ENCODE measurements around the gene TEX48.

Gene TEX48

DNA sequence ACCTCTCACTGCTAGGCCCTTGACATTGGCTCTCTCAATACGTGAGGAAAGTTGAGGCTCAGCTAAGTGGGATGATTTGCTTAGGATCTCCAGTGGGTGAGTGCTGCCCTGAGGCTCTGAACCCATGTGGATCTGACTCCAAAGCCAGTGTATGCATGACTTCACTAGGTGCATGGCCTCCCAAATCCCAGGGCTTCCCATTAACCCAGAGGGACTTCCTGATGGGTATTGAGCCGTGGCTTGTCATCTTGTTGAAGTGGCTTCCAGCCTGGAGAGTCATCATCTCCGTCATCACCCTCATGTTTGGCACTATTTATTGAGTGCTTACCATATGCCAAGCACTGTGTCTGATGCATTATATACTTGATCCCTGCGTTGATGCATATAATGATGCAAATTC, 37.3 kb upstream of the TEX48 start:
- no peak overlapping the region for H3K4me3 ChIP-seq (ENCODE audit: extremely low read depth, insufficient read depth, low read length, poor library complexity, severe bottlenecking)
- H3K9me3 ChIP-seq (ENCODE audit: control insufficient read depth, low read length): no peaks in the 10 kb centered on the region
- H3K27ac ChIP-seq (ENCODE audit: low read depth, low read length, severe bottlenecking): no peak overlapping the region
- no peaks in the 10 kb centered on the region for H3K36me3 ChIP-seq (ENCODE audit: control insufficient read depth, insufficient read depth, low read length)
- WGBS, 2 experiments (ENCODE audit: insufficient coverage in 2 of 2): 90 to 100% methylated on average over 3 of the region's 4 CpGs
- no peaks in the 10 kb centered on the region for H3K4me1 ChIP-seq (ENCODE audit: control insufficient read depth, insufficient read depth, low read length, poor library complexity, severe bottlenecking)

GRCh38 chr9:114718801-114719221, 36.8 kb upstream of the TEX48 start:
- Histone ChIP-seq H3K4me1 (ENCODE audit: control insufficient read depth, insufficient read depth, low read length, poor library complexity, severe bottlenecking) (no peaks in the 10 kb centered on the region), H3K36me3 (ENCODE audit: control insufficient read depth, insufficient read depth, low read length) (no peaks in the 10 kb centered on the region), H3K27ac (ENCODE audit: low read depth, low read length, severe bottlenecking) (no peak overlapping the region), H3K9me3 (ENCODE audit: control insufficient read depth, low read length) (no peaks in the 10 kb centered on the region), H3K4me3 (ENCODE audit: extremely low read depth, insufficient read depth, low read length, poor library complexity, severe bottlenecking) (no peak overlapping the region)
- WGBS, 2 experiments (ENCODE audit: insufficient coverage in 2 of 2): 82 to 85% methylated on average over 4 to 8 of the region's 8 CpGs

DNA sequence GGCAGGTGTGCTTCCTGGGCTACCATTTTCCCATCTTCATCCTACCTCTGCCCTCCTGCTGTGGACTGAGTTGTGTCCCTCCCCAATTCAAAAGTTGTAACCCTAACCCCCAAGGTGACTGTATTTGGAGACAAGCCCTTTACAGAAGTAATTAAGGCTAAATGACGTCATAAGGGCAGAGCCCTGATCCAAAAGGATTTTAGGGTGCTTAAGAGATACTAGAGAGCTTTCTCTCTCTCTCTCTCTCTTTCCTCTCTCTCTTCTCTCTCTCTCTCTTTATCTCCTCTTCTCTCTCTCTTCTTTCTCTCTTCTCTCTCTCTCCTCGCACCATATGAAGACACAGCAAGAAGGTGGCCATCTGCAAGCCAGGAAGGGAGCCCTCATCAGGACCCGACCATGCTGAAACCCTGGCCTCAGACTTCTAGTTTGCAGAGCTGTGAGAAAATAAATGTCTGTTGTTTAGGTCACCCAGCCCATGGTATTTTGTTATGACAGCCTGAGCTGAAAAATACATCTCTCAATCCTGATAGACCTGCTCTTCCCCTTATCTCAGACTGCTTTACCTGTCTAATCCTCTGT, 36.0 kb upstream of the TEX48 start:
- Histone ChIP-seq H3K4me1 (ENCODE audit: control insufficient read depth, insufficient read depth, low read length, poor library complexity, severe bottlenecking) (no peaks in the 10 kb centered on the region), H3K27ac (ENCODE audit: low read depth, low read length, severe bottlenecking) (no peak overlapping the region), H3K36me3 (ENCODE audit: control insufficient read depth, insufficient read depth, low read length) (no peaks in the 10 kb centered on the region), H3K4me3 (ENCODE audit: extremely low read depth, insufficient read depth, low read length, poor library complexity, severe bottlenecking) (no peak overlapping the region), H3K9me3 (ENCODE audit: control insufficient read depth, low read length) (no peaks in the 10 kb centered on the region)
- WGBS, 2 experiments (ENCODE audit: insufficient coverage in 2 of 2): 100% methylated on average over 2 of the region's 3 CpGs

- Histone ChIP-seq H3K36me3 (ENCODE audit: control insufficient read depth, insufficient read depth, low read length) (no peaks in the 10 kb centered on the region), H3K27ac (ENCODE audit: low read depth, low read length, severe bottlenecking) (no peak overlapping the region), H3K9me3 (ENCODE audit: control insufficient read depth, low read length) (no peaks in the 10 kb centered on the region), H3K4me3 (ENCODE audit: extremely low read depth, insufficient read depth, low read length, poor library complexity, severe bottlenecking) (no peak overlapping the region), H3K4me1 (ENCODE audit: control insufficient read depth, insufficient read depth, low read length, poor library complexity, severe bottlenecking) (no peaks in the 10 kb centered on the region)
- 89% methylated on average over 1 of the region's 1 CpG; no CpG with 5 or more reads in 1 of the 2 experiments for WGBS, 2 experiments (ENCODE audit: insufficient coverage in 2 of 2)
Measured at GRCh38 chr9:114709636-114710035, 27.6 kb upstream of the TEX48 start.

DNA sequence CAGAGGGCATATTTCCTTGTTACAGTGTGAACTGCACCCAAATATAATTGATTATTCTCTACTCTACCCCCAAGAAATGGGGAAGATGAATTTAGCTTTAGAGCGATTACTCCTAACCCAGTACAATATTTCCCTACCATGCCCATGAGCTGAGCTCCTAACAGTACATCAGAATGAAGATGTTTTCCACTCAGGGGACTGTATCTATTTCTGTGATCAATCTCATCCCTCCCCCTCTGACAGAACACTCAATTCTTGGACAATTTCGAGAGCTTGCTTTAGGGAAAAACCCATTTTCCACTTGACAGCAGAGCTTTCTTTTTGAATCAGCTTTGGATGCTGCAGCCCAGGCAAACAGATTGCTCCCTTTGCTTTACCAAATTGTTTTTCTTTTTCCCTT, 24.7 kb upstream of the TEX48 start:
- Histone ChIP-seq H3K9me3 (ENCODE audit: control insufficient read depth, low read length) (no peaks in the 10 kb centered on the region), H3K4me1 (ENCODE audit: control insufficient read depth, insufficient read depth, low read length, poor library complexity, severe bottlenecking) (no peaks in the 10 kb centered on the region)
- 94% methylated on average over 1 to 2 of the region's 2 CpGs for WGBS, 2 experiments (ENCODE audit: insufficient coverage in 2 of 2)

DNA sequence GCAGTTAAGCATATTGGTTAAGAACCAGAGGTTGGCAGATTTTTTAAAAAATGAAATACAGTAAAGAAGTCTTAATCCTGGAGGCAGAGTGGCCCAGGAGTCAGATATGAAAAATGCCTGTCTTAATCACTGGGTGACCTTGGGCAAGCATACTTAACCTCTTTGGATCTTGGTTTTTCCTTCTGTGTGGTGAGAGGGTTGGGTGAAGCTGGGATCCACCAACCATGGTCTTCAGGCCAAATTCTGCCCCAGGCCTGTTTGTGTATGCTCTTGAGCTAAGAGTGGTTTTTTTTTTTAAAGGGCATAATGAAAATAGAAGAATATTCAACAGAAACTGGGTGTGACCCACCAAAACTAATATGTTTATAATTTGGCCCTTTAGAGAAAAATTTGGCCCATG, 20.0 kb upstream of the TEX48 start:
- H3K9me3 ChIP-seq (ENCODE audit: control insufficient read depth, low read length): peaks cover 4% of the 10 kb centered on the region
- no peak overlapping the region for H3K4me3 ChIP-seq (ENCODE audit: extremely low read depth, insufficient read depth, low read length, poor library complexity, severe bottlenecking)
- no peak overlapping the region for H3K27ac ChIP-seq (ENCODE audit: low read depth, low read length, severe bottlenecking)

More for the DNA sequence above, 24.7 kb upstream of the TEX48 start:
- H3K4me3 ChIP-seq (ENCODE audit: extremely low read depth, insufficient read depth, low read length, poor library complexity, severe bottlenecking): no peak overlapping the region
- H3K36me3 ChIP-seq (ENCODE audit: control insufficient read depth, insufficient read depth, low read length): no peaks in the 10 kb centered on the region
- no peak overlapping the region for H3K27ac ChIP-seq (ENCODE audit: low read depth, low read length, severe bottlenecking)

GRCh38 chr9:114697951-114698351, 16.0 kb upstream of the TEX48 start:
- peaks cover 3% of the 10 kb centered on the region for H3K4me1 ChIP-seq (ENCODE audit: control insufficient read depth, insufficient read depth, low read length, poor library complexity, severe bottlenecking)
- no peak overlapping the region for H3K27ac ChIP-seq (ENCODE audit: low read depth, low read length, severe bottlenecking)
- no peak overlapping the region for H3K4me3 ChIP-seq (ENCODE audit: extremely low read depth, insufficient read depth, low read length, poor library complexity, severe bottlenecking)
- H3K9me3 ChIP-seq (ENCODE audit: control insufficient read depth, low read length): peaks cover 4% of the 10 kb centered on the region
- WGBS, 2 experiments (ENCODE audit: insufficient coverage in 2 of 2): 79 to 100% methylated on average over 1 to 2 of the region's 4 CpGs
- H3K36me3 ChIP-seq (ENCODE audit: control insufficient read depth, insufficient read depth, low read length): no peaks in the 10 kb centered on the region

More for the DNA sequence above, 20.0 kb upstream of the TEX48 start:
- H3K36me3 ChIP-seq (ENCODE audit: control insufficient read depth, insufficient read depth, low read length): no peaks in the 10 kb centered on the region
- peaks cover 3% of the 10 kb centered on the region for H3K4me1 ChIP-seq (ENCODE audit: control insufficient read depth, insufficient read depth, low read length, poor library complexity, severe bottlenecking)

DNA sequence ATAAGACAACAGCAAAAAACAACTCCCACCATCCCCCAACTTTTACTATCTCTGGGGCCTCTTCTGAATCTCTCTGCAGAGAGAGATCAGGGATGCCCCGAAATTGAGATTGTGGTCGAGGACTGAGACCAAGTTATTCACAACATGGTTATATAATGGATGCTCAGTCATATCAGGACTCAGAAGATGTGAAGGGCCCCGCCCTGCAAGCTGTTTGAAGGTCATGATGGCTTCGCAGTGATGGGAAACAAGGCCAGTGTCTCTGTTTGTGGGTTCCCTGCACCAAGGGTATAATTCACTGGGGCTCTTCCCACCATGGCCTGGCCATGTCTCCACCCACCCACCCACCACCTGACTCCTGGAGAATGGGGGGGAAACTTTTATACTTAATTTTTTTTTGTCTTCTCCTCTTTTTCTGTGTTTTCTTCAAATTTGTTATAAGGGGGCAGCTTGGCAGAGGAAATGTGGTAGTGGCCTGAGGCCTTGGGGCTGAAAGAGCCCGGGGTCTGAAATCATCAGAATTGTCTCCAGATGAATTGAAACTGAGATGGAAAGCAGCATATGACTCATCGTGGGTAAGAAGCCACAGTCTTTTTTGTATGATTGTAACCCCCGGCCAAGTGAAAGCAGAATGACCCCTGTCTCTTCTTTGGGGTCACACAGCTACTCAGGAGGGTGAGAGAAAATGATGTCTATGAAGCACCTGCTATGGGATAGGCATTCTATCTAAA, 15.0 kb upstream of the TEX48 start:
- Histone ChIP-seq H3K36me3 (ENCODE audit: control insufficient read depth, insufficient read depth, low read length) (no peaks in the 10 kb centered on the region), H3K4me1 (ENCODE audit: control insufficient read depth, insufficient read depth, low read length, poor library complexity, severe bottlenecking) (peaks cover 3% of the 10 kb centered on the region), H3K27ac (ENCODE audit: low read depth, low read length, severe bottlenecking) (no peak overlapping the region), H3K4me3 (ENCODE audit: extremely low read depth, insufficient read depth, low read length, poor library complexity, severe bottlenecking) (no peak overlapping the region), H3K9me3 (ENCODE audit: control insufficient read depth, low read length) (peaks cover 4% of the 10 kb centered on the region)
- 77 to 80% methylated on average over 4 to 6 of the region's 7 CpGs for WGBS, 2 experiments (ENCODE audit: insufficient coverage in 2 of 2)

DNA sequence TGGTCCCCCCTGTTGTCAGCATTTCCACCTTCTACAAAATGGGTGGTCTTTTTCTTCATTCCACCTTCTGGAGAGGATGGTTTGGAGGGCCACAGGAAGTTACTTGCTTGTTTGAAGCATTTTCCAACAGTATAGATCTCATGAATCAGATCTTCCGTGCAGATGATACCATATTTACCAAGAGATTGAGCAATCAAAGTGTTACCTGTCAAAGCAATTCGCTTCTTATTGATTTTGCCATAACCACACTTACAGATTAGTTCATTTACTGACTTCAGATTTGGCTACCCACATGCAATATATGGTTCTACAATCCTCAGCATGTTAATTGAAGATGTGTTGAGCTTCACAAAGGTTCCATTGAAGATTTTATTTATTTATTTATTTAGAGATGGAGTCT, 14.0 kb upstream of the TEX48 start:
- no peak overlapping the region for H3K27ac ChIP-seq (ENCODE audit: low read depth, low read length, severe bottlenecking)
- H3K4me1 ChIP-seq (ENCODE audit: control insufficient read depth, insufficient read depth, low read length, poor library complexity, severe bottlenecking): peaks cover 4% of the 10 kb centered on the region
- WGBS, 2 experiments (ENCODE audit: insufficient coverage in 2 of 2): 63 to 90% methylated on average over 1 to 2 of the region's 2 CpGs
- peaks cover 4% of the 10 kb centered on the region for H3K9me3 ChIP-seq (ENCODE audit: control insufficient read depth, low read length)
- no peak overlapping the region for H3K4me3 ChIP-seq (ENCODE audit: extremely low read depth, insufficient read depth, low read length, poor library complexity, severe bottlenecking)
- H3K36me3 ChIP-seq (ENCODE audit: control insufficient read depth, insufficient read depth, low read length): no peaks in the 10 kb centered on the region

DNA sequence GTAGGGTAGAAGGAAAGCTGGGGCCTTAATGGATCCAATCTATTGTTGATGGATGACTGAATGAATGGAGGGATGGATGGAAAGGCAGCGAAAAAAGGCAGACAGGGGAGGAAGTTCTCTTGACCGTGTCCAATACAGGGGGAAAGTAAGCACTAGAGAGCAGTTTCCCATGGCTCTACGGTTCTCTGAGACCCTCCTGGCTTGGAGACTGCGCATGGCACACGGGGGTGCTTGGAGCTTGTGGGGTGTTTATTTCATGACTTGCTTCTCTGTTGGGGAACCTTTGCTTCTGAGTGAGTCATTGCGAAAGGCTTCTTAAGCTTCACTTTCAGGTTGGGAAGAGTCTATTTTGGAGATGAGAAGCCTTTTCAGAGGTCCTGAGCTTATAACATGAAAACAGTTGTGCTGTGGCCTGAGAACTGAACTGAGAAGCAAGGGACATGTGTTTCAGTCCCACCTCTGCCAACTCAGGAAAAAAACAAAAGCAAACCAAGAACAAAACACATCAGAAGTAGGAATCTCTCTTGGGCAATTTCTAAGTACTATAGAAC, 12.8 kb upstream of the TEX48 start:
- Histone ChIP-seq H3K9me3 (ENCODE audit: control insufficient read depth, low read length) (no peaks in the 10 kb centered on the region), H3K36me3 (ENCODE audit: control insufficient read depth, insufficient read depth, low read length) (no peaks in the 10 kb centered on the region), H3K4me1 (ENCODE audit: control insufficient read depth, insufficient read depth, low read length, poor library complexity, severe bottlenecking) (peaks cover 6% of the 10 kb centered on the region), H3K4me3 (ENCODE audit: extremely low read depth, insufficient read depth, low read length, poor library complexity, severe bottlenecking) (no peak overlapping the region), H3K27ac (ENCODE audit: low read depth, low read length, severe bottlenecking) (no peak overlapping the region)
- WGBS, 2 experiments (ENCODE audit: insufficient coverage in 2 of 2): 92 to 96% methylated on average over 5 to 6 of the region's 6 CpGs

GRCh38 chr9:114694146-114694545, 12.2 kb upstream of the TEX48 start:
- Histone ChIP-seq H3K9me3 (ENCODE audit: control insufficient read depth, low read length) (no peaks in the 10 kb centered on the region), H3K36me3 (ENCODE audit: control insufficient read depth, insufficient read depth, low read length) (no peaks in the 10 kb centered on the region), H3K4me3 (ENCODE audit: extremely low read depth, insufficient read depth, low read length, poor library complexity, severe bottlenecking) (no peak overlapping the region), H3K4me1 (ENCODE audit: control insufficient read depth, insufficient read depth, low read length, poor library complexity, severe bottlenecking) (peaks cover 6% of the 10 kb centered on the region), H3K27ac (ENCODE audit: low read depth, low read length, severe bottlenecking) (no peak overlapping the region)
- WGBS, 2 experiments (ENCODE audit: insufficient coverage in 2 of 2): 85 to 100% methylated on average over 2 of the region's 2 CpGs

Data from mesodermal cell (in vitro differentiated cells).